NT2/D1 (cell line): ENCODE data around the gene TAF12.

Source experiments
- DNase-seq: peaks from one replicate; pipeline ENCODE4 v3.0.0-alpha.2; 2011; ENCODE audit warnings: low read depth, low spot score
- H3K27me3 ChIP-seq: 2 replicates; pipeline ENCODE4 v1.6.0; 2011; ENCODE audit warnings: mild to moderate bottlenecking; ENCODE audit not compliant: insufficient read length, insufficient read depth
- H3K36me3 ChIP-seq: 2 replicates; pipeline ENCODE4 v1.6.1; 2011; ENCODE audit warnings: mild to moderate bottlenecking, low read length, mixed read lengths; ENCODE audit not compliant: insufficient read depth, insufficient read length
- H3K4me1 ChIP-seq: 2 replicates; pipeline ENCODE4 v1.5.1; 2011; ENCODE audit not compliant: insufficient read depth, insufficient read length
- H3K4me3 ChIP-seq: 2 replicates; pipeline ENCODE4 v1.5.1; 2011; ENCODE audit warnings: low read depth; ENCODE audit not compliant: insufficient read length
- H3K9ac ChIP-seq: 2 replicates; pipeline ENCODE4 v1.6.0; 2011; ENCODE audit warnings: low read depth; ENCODE audit not compliant: insufficient read length
- H3K9me3 ChIP-seq: 2 replicates; pipeline ENCODE4 v1.5.1; 2011; ENCODE audit warnings: mild to moderate bottlenecking, low read length; ENCODE audit not compliant: insufficient read depth
- SUZ12 ChIP-seq: IDR thresholded peaks from 2 replicates; pipeline ENCODE4 v1.6.1; 2011; ENCODE audit not compliant: insufficient read length, insufficient read depth; ENCODE audit errors: extremely low read depth
- YY1 ChIP-seq: IDR thresholded peaks from 2 replicates; pipeline ENCODE4 v1.6.1; 2011; ENCODE audit not compliant: insufficient read length, insufficient read depth
- ZNF274 ChIP-seq: IDR thresholded peaks from 2 replicates; pipeline ENCODE4 v1.6.1; 2011; ENCODE audit warnings: mild to moderate bottlenecking, low read depth, low read length

The TAF12 gene

DNA sequence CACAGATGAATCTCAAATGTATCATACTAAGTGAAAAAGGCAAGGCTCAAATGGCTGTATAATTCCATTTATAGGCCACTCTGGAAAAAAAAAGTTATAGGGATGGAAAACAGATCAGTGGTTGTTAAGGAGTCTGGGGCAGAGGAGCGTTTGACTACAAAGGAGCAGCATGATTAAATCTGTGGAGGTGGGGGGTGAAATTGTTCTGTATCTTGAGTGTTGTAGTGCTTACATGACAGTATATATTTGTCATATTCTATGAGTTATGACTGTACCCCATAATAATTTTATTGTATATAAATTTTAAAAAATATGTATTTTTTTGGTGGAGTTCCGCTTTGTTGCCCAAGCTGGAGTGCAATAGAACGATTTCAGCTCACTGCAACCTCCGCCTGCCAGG lies 10.3 kb downstream of the TAF12 start:
- Histone ChIP-seq H3K4me3 (no peak overlapping the region), H3K4me1 (peaks cover 3% of the 10 kb centered on the region), H3K36me3 (peaks cover 11% of the 10 kb centered on the region), H3K9me3 (no peaks in the 10 kb centered on the region), H3K9ac (no peak overlapping the region), H3K27me3 (no peaks in the 10 kb centered on the region)
- no peak for DNase-seq
- TF ChIP-seq ZNF274, result no peak
- TF ChIP-seq SUZ12, result no peak
- no peak for TF ChIP-seq YY1

DNA sequence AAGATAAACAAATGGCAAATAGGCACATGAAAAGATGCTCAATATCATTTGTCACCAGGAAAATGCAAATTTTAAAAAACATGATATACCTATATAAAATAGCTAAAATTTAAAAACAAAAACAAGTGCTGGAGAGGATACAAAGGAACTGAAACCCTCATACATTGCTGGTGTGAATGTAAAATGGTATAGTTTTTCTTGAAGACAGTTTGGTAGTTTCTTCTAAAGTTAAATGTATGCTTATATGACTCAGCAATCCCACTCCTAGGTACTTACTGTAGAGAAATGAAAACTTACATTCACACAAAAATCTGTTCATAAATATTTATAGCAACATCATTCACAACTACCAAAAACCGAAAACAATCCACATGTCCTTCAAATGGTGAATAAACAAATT lies 11.2 kb downstream of the TAF12 start:
- no peak overlapping the region for H3K9ac ChIP-seq
- no peaks in the 10 kb centered on the region for H3K4me1 ChIP-seq
- peaks cover 7% of the 10 kb centered on the region for H3K36me3 ChIP-seq
- H3K27me3 ChIP-seq, result no peaks in the 10 kb centered on the region
- TF ChIP-seq SUZ12 (no peak), YY1 (no peak), ZNF274 (no peak)
- no peaks in the 10 kb centered on the region for H3K9me3 ChIP-seq
- no peak for DNase-seq
- H3K4me3 ChIP-seq, result no peak overlapping the region

DNA sequence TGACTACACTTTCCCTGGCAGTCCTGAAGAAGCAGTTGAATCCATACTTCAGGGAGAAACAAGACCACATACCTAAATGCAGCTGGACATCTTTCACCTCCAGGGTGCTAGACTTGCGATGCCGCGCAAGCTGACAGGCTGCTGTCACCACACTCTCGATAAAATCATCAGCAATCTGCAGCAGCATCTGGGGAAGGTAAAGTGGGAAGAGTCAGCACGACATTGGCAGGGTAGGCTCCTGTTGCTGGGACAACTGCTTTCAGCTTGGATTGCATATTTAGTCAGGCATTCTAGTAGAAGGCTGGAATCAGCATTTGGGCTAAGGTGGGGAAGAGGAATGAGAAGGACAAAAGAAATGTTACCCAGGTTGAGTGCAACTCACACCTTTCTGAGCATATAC lies 29.7 kb downstream of the TAF12 start:
- no peak overlapping the region for H3K9ac ChIP-seq
- no peaks in the 10 kb centered on the region for H3K9me3 ChIP-seq
- no peaks in the 10 kb centered on the region for H3K27me3 ChIP-seq
- DNase-seq, result no peak
- TF ChIP-seq YY1 (no peak), ZNF274 (no peak), SUZ12 (no peak)
- H3K4me1 ChIP-seq, result no peaks in the 10 kb centered on the region
- H3K4me3 ChIP-seq, result no peak overlapping the region
- peaks cover 62% of the 10 kb centered on the region for H3K36me3 ChIP-seq

DNA sequence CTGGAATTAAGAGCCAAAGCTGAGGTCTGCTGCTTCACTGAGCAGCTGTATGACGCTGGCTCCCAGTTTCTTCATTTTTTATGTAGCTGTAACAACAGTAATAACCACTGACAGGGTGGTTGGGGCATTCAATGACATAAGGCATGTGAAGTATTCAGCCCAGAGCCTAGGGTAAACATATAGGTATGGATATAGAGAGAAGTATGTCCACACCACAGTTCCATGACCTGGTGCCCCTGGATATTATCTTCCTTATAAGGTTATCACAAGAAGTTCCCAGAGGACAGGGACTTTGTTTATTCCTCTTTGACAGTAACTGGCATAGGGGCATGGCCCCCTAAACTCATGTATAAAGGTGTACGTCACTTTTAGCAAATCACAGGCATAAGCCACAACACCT lies 36.1 kb downstream of the TAF12 start:
- peaks cover 74% of the 10 kb centered on the region for H3K36me3 ChIP-seq
- DNase-seq, result no peak
- no peak overlapping the region for H3K9ac ChIP-seq

DNA sequence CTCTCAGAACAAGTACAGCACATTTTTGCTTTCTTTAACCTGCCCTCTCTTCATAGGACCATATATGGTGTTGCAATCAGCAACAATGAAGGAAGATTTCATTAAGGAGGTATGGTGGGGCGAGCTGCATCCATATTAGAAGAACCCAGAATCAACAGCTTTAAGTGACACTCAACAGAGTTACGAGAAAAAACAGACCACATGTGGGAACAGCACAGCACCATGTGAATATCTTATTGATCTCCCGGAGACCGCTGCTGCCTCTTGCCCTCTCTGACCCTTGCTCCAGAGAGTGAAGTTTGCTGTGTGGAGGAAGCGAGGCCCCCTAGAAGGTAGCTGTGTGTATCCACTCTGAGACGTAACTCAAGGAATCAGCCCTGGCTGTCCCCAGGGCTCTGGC lies 37.9 kb downstream of the TAF12 start:
- Histone ChIP-seq H3K9me3 (no peaks in the 10 kb centered on the region), H3K9ac (no peak overlapping the region), H3K4me3 (no peak overlapping the region), H3K4me1 (peaks cover 8% of the 10 kb centered on the region), H3K36me3 (peaks cover 62% of the 10 kb centered on the region), H3K27me3 (no peaks in the 10 kb centered on the region)
- TF ChIP-seq YY1, result no peak
- TF ChIP-seq SUZ12, result no peak
- TF ChIP-seq ZNF274, result no peak
- DNase-seq, result no peak

More for the DNA sequence above, 36.1 kb downstream of the TAF12 start:
- Histone ChIP-seq H3K4me3 (no peak overlapping the region), H3K9me3 (no peaks in the 10 kb centered on the region), H3K4me1 (peaks cover 5% of the 10 kb centered on the region), H3K27me3 (no peaks in the 10 kb centered on the region)
- TF ChIP-seq YY1 (no peak), ZNF274 (no peak), SUZ12 (no peak)

DNA sequence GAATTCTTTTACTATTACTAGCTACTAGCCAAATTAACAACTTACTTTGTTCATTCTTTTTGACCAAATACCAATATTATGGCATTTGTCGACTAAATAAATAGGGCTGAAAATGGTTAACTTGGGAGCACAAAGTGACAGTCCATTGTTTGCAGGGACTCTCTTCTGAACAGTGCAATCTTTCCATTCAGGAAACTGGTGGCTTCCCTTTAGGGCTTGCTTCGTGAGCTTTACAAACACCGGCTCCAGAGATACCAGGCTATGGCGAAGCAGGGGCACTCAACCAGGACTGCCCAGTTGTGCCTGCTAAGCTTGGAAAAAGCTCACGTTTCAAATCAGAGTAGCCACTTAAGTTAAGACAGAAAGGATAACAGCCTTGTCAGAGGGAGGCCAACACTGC lies 38.5 kb downstream of the TAF12 start:
- Histone ChIP-seq H3K4me3 (no peak overlapping the region), H3K36me3 (peaks cover 56% of the 10 kb centered on the region), H3K9ac (no peak overlapping the region), H3K27me3 (no peaks in the 10 kb centered on the region), H3K9me3 (no peaks in the 10 kb centered on the region), H3K4me1 (peaks cover 12% of the 10 kb centered on the region)
- no peak for DNase-seq
- TF ChIP-seq SUZ12 (no peak), YY1 (no peak), ZNF274 (no peak)

DNA sequence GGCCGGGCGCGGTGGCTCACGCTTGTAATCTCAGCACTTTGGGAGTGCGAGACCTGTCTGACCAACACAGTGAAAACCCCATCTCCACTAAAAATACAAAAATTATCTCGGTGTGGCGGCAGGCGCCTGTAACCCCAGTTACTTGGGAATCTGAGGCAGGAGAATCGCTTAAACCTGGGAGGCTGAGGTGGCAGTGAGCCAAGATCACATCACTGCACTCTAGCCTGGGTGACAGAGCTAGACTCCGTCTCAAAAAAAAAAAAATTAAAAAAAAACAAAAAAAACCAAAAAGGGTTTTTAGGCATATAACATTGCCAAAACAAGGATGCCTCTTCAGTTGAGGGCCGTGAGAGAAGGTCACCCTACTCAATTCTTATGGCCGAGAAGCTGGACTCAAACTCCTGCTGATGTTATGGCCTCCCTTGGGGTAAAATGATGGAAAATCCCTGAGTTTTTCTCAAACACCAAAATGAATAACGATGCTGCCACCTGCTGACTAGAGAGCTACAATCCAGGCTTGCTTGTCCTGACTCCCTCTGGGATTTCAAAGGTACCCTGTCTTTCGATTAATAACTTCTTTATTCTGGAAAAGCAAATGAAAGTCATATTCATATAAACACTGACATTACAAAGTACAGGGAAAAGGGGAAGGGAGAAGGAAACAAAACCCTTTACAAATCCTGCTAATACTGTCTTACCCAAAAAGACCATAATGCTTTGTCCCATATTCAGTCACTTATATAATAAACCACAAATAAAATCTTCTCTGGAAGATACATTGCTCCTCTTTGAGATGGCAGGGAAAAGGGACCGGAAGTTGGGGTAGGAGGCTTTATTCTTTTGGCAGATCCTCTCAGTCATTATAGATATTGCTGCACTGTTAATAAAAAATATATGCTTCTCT lies 40.1 kb downstream of the TAF12 start:
- TF ChIP-seq ZNF274, result no peak
- no peak for TF ChIP-seq SUZ12
- TF ChIP-seq YY1, result no peak
- H3K36me3 ChIP-seq, result peaks cover 51% of the 10 kb centered on the region
- peak; percentile 68 for DNase-seq
- no peaks in the 10 kb centered on the region for H3K27me3 ChIP-seq
- H3K4me3 ChIP-seq, result no peak overlapping the region
- H3K9me3 ChIP-seq, result no peaks in the 10 kb centered on the region
- peaks cover 15% of the 10 kb centered on the region for H3K4me1 ChIP-seq
- H3K9ac ChIP-seq, result peak overlapping the region; percentile 15
